HG02759 (cell line): ENCODE results near the gene MYF6.
A peak's percentile ranks its signal among the peaks of the same experiment; 100 is the strongest.

Experiments used
- ATAC-seq: cut with Tn5 transposase; IDR thresholded peaks from one replicate; pipeline ENCODE4 v1.9.1; 2021; ENCODE audit warnings: mild to moderate bottlenecking, moderate library complexity; ENCODE audit not compliant: unreplicated experiment

The MYF6 gene

GRCh38 chr12:80749456-80749855, 42.0 kb downstream of the MYF6 start:
- no peak for ATAC-seq

- ATAC-seq = no peak
These were observed 45.0 kb downstream of the MYF6 start for GRCh38 chr12:80752464-80752863.

- ATAC-seq = no peak
These were observed 46.8 kb downstream of the MYF6 start for GRCh38 chr12:80754274-80754673.

- ATAC-seq = peak; percentile 86
These were observed 49.4 kb downstream of the MYF6 start for GRCh38 chr12:80756875-80757274.
